Stromal cell of bone marrow (primary cell): ENCODE measurements around the gene GPR84.
"Not testable (repeated sequence)": the region's sequence is repeated elsewhere in the genome, so short reads cannot be mapped to it uniquely, and the experiment has no call there.

Source experiments
- DNase-seq: peaks from one replicate; pipeline ENCODE4 v3.0.0-alpha.2; 2012; ENCODE audit warnings: low read depth

Gene GPR84

GRCh38 chr12:54356228-54356627, 8.1 kb downstream of the GPR84 start:
- no peak for DNase-seq

GRCh38 chr12:54355104-54355815, 9.0 kb downstream of the GPR84 start:
- DNase-seq, result no peak

- DNase-seq, result not testable (repeated sequence)
Observed at GRCh38 chr12:54354271-54354670, 10.0 kb downstream of the GPR84 start.

GRCh38 chr12:54352891-54353874, 11.1 kb downstream of the GPR84 start:
- DNase-seq, result no peak

- DNase-seq, result no peak
Observed at GRCh38 chr12:54352022-54352531, 12.2 kb downstream of the GPR84 start.

- DNase-seq, result no peak
Observed at GRCh38 chr12:54351341-54351740, 12.9 kb downstream of the GPR84 start.

- DNase-seq, result no peak
Observed at GRCh38 chr12:54350743-54351142, 13.5 kb downstream of the GPR84 start.

GRCh38 chr12:54349679-54350078, 14.6 kb downstream of the GPR84 start:
- no peak for DNase-seq

GRCh38 chr12:54349036-54349435, 15.2 kb downstream of the GPR84 start:
- no peak for DNase-seq

GRCh38 chr12:54341378-54342300, 22.6 kb downstream of the GPR84 start:
- no peak for DNase-seq

- no peak for DNase-seq
Observed at GRCh38 chr12:54340846-54341245, 23.4 kb downstream of the GPR84 start.

GRCh38 chr12:54338698-54339296, 25.5 kb downstream of the GPR84 start:
- DNase-seq, result no peak

GRCh38 chr12:54337854-54338650, 26.2 kb downstream of the GPR84 start:
- DNase-seq, result no peak

GRCh38 chr12:54337280-54337842, 26.9 kb downstream of the GPR84 start:
- DNase-seq, result no peak

GRCh38 chr12:54333420-54334034, 30.8 kb downstream of the GPR84 start:
- DNase-seq, result no peak

- DNase-seq, result no peak
Observed at GRCh38 chr12:54331461-54331860, 32.8 kb downstream of the GPR84 start.

GRCh38 chr12:54330442-54330841, 33.8 kb downstream of the GPR84 start:
- no peak for DNase-seq

- no peak for DNase-seq
Observed at GRCh38 chr12:54329759-54330158, 34.5 kb downstream of the GPR84 start.

GRCh38 chr12:54328595-54329337, 35.5 kb downstream of the GPR84 start:
- DNase-seq, result no peak
